ENCODE results near the gene TRAPPC2B. TPM values are rescaled to one million over a fixed set of nuclear protein-coding genes. Genes with fewer than 3 reads are reported as not detected.

TRAPPC2B gene
- total and polyA plus RNA-seq, 4 donors, result 2.8 to 6.1 (median 3.6) TPM

GRCh38 chr19:57334191-57334590 is 29.2 kb upstream of the TRAPPC2B start:
- Histone ChIP-seq H3K4me1 (ENCODE audit: control insufficient read depth in 4 of 4, insufficient read depth in 4 of 4, low read length in 3 of 4) (no peaks in the 10 kb centered on the region), H3K27ac (ENCODE audit: low read depth in 1 of 2, low read length in 2 of 2) (no peak overlapping the region), H3K9ac (ENCODE audit: low read depth in 1 of 2, low read length in 2 of 2) (no peak overlapping the region), H3K9me3 (ENCODE audit: control insufficient read depth in 4 of 4, low read length in 3 of 4) (peaks cover under 1 to 18% (median 6%) of the 10 kb centered on the region in 4 donors), H3K27me3 (ENCODE audit: control insufficient read depth in 4 of 4, insufficient read depth in 4 of 4, low read length in 3 of 4) (no peaks in the 10 kb centered on the region), H3K4me3 (ENCODE audit: low read depth in 1 of 3, low read length in 3 of 3) (peak overlapping the region in 2 of 3 donors; percentile 12 to 46), H3K36me3 (ENCODE audit: control insufficient read depth in 4 of 4, insufficient read depth in 3 of 4, low read depth in 1 of 4, low read length in 3 of 4) (peaks cover 1 to 4% (median 2%) of the 10 kb centered on the region in 4 donors)
- TF ChIP-seq CTCF (IDR thresholded peaks at IDR 0.05; ENCODE audit: low read depth, low read length, missing input control) (no peak), JUND (IDR thresholded peaks at IDR 0.05) (no peak)
- WGBS, result 91% methylated on average over 4 of the region's 4 CpGs
- DNase-seq (ENCODE audit: low spot score), result no peak

GRCh38 chr19:57338877-57339276 is 24.5 kb upstream of the TRAPPC2B start:
- Histone ChIP-seq H3K27me3 (ENCODE audit: control insufficient read depth in 4 of 4, insufficient read depth in 4 of 4, low read length in 3 of 4) (no peaks in the 10 kb centered on the region), H3K27ac (ENCODE audit: low read depth in 1 of 2, low read length in 2 of 2) (no peak overlapping the region), H3K36me3 (ENCODE audit: control insufficient read depth in 4 of 4, insufficient read depth in 3 of 4, low read depth in 1 of 4, low read length in 3 of 4) (no peaks in the 10 kb centered on the region), H3K4me1 (ENCODE audit: control insufficient read depth in 4 of 4, insufficient read depth in 4 of 4, low read length in 3 of 4) (no peaks in the 10 kb centered on the region), H3K9ac (ENCODE audit: low read depth in 1 of 2, low read length in 2 of 2) (no peak overlapping the region), H3K4me3 (ENCODE audit: low read depth in 1 of 3, low read length in 3 of 3) (no peak overlapping the region), H3K9me3 (ENCODE audit: control insufficient read depth in 4 of 4, low read length in 3 of 4) (peaks cover 0 to 12% (median 4%) of the 10 kb centered on the region in 4 donors)
- 66% methylated on average over 3 of the region's 3 CpGs for WGBS
- DNase-seq (ENCODE audit: low spot score), result no peak
- TF ChIP-seq FOXA2 (IDR thresholded peaks at IDR 0.05) (no peak), RAD21 (IDR thresholded peaks at IDR 0.05) (no peak), SP1 (IDR thresholded peaks at IDR 0.05) (no peak), MAX (IDR thresholded peaks at IDR 0.05) (no peak), TAF1 (conservative IDR thresholded peaks at IDR 0.05) (no peak), FOXA1 (IDR thresholded peaks at IDR 0.05) (no peak), JUND (IDR thresholded peaks at IDR 0.05) (no peak), YY1 (IDR thresholded peaks at IDR 0.05) (no peak), ATF3 (IDR thresholded peaks at IDR 0.05) (no peak), HNF4A (conservative IDR thresholded peaks at IDR 0.05) (no peak), HNF4G (IDR thresholded peaks at IDR 0.05) (no peak), GABPA (IDR thresholded peaks at IDR 0.05 in 1 of 2, conservative IDR thresholded peaks at IDR 0.05 in 1 of 2) (no peak), REST (IDR thresholded peaks at IDR 0.05) (no peak)

Data from liver (tissue), 9 donors.